RWPE2 (cell line): ENCODE results near the gene HVCN1.
A peak's percentile ranks its signal among the peaks of the same experiment; 100 is the strongest.
"Not testable (repeated sequence)": the region's sequence is repeated elsewhere in the genome, so short reads cannot be mapped to it uniquely, and the experiment has no call there.

Experiments used
- ATAC-seq: fragments of 200-7000 bp; cut with Tn5 transposase; 3 replicates; pipeline ENCODE4 v1.9.1; 2021; ENCODE audit warnings: low read depth
- DNase-seq: peaks from one replicate; pipeline ENCODE4 v3.0.0-alpha.2; 2020; ENCODE audit warnings: low spot score
- H3K27ac ChIP-seq: fragments of 450-650 bp; 2 replicates; pipeline ENCODE4 v1.5.1; 2017; ENCODE audit warnings: mild to moderate bottlenecking; ENCODE audit not compliant: poor library complexity, severe bottlenecking
- H3K27me3 ChIP-seq: fragments of 250-450 bp; sonication (Bioruptor Pico); 2 replicates; pipeline ENCODE4 v1.5.1; 2021; ENCODE audit warnings: mild to moderate bottlenecking, moderate library complexity; ENCODE audit not compliant: insufficient read depth, poor library complexity, severe bottlenecking
- H3K36me3 ChIP-seq: fragments of 250-450 bp; sonication (Bioruptor Pico); 2 replicates; pipeline ENCODE4 v1.5.1; 2020; ENCODE audit warnings: low read depth, mild to moderate bottlenecking, moderate library complexity
- H3K4me1 ChIP-seq: fragments of 250-450 bp; sonication (Bioruptor Pico); 2 replicates; pipeline ENCODE4 v1.5.1; 2021; ENCODE audit warnings: mild to moderate bottlenecking, moderate library complexity; ENCODE audit not compliant: insufficient read depth, poor library complexity, severe bottlenecking
- H3K4me3 ChIP-seq: fragments of 250-450 bp; sonication (Bioruptor Pico); 2 replicates; pipeline ENCODE4 v1.5.1; 2021; ENCODE audit warnings: mild to moderate bottlenecking, moderate library complexity; ENCODE audit not compliant: severe bottlenecking
- H3K9me3 ChIP-seq: fragments of 250-450 bp; sonication (Bioruptor Pico); 2 replicates; pipeline ENCODE4 v1.5.1; 2021; ENCODE audit warnings: mild to moderate bottlenecking, moderate library complexity; ENCODE audit not compliant: severe bottlenecking
- CTCF ChIP-seq: fragments of 450-650 bp; IDR thresholded peaks from one replicate; pipeline ENCODE4 v1.5.1; 2017; ENCODE audit warnings: mild to moderate bottlenecking, moderate library complexity; ENCODE audit not compliant: poor library complexity, severe bottlenecking

The HVCN1 gene

GRCh38 chr12:110613771-110614684, 74.9 kb downstream of the HVCN1 start, which contains the start of gene TCTN1:
TSS of gene TCTN1 (plus strand) at chr12:110614129. CDS start at chr12:110614183, 54 bp downstream.
- H3K27ac ChIP-seq: no peak within 1 kb of the TSS
- no peaks in the 10 kb centered on the region for H3K36me3 ChIP-seq
- H3K27me3 ChIP-seq: no peaks in the 10 kb centered on the region
- DNase-seq: peak; percentile 94
- peak; percentile 8 for TF ChIP-seq CTCF
- H3K4me3 ChIP-seq: peak within 1 kb of the TSS; percentile 48
- H3K4me1 ChIP-seq: peaks cover 6% of the 10 kb centered on the region
- ATAC-seq: peak; percentile 99
- no peaks in the 10 kb centered on the region for H3K9me3 ChIP-seq

DNA sequence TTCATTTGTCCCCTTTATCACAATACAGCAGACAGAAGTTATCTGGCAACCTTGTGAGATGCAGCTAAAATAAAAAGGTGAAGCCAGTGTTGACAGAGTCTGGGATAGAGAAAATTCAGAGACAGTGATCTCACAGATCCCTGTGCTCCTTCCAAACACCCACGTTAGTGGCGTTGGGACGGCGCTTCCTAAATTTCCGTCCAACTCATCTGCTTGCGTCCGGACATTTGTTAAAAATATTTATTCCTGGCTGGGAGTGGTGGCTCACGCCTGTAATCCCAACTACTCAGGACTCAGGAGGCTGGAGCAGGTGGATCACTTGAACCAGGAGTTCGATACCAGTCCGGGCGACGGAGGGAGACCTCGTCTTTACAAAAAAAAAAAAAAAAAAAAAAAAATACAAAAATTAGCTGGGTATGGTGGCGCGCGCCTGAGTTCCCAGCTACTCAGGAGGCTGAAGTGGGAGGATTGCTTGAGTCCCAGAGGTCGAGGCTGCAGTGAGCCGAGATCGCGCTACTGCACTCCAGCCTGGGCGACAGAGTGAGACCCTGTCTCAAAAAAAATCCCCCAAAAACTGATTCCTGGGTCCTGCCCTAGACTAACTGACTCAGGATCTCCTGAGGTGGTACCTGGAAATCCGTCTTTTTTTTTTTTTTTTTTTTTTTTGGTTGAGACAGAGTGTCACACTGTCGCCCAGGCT, 75.7 kb downstream of the HVCN1 start:
- peak overlapping the region; percentile 48 for H3K4me3 ChIP-seq
- ATAC-seq (no peak), DNase-seq (no peak)
- H3K4me1 ChIP-seq: peaks cover 6% of the 10 kb centered on the region
- no peak for TF ChIP-seq CTCF
- H3K27me3 ChIP-seq: no peaks in the 10 kb centered on the region
- no peaks in the 10 kb centered on the region for H3K9me3 ChIP-seq
- no peaks in the 10 kb centered on the region for H3K36me3 ChIP-seq
- no peak overlapping the region for H3K27ac ChIP-seq

DNA sequence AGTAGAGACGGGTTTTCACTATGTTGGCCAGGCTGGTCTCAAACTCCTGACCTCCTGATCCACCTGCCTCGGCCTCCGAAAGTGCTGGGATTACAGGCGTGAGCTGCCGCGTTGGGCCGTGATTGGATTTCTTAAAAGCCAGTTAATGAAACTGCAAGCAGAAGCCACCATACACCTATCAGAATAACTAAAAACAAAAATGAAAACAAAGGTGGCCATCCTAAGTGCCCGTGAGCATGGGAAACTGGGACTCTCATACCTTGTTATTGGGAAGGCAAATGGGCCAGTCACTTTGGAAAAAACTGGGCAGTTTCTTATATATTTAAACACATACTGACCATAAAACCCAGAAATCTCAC, 82.7 kb downstream of the HVCN1 start:
- no peak overlapping the region for H3K27ac ChIP-seq

GRCh38 chr12:110602085-110602814, 86.7 kb downstream of the HVCN1 start:
- peak; percentile 53; the same call in 1 of the 3 replicates for ATAC-seq

More for the DNA sequence above, 82.7 kb downstream of the HVCN1 start:
- Histone ChIP-seq H3K4me3 (no peak overlapping the region), H3K36me3 (no peaks in the 10 kb centered on the region), H3K4me1 (no peaks in the 10 kb centered on the region), H3K9me3 (no peaks in the 10 kb centered on the region), H3K27me3 (no peaks in the 10 kb centered on the region)
- TF ChIP-seq CTCF: no peak
- DNase-seq: no peak
- no peak for ATAC-seq

More at GRCh38 chr12:110602085-110602814, 86.7 kb downstream of the HVCN1 start:
- not testable (repeated sequence) for H3K9me3 ChIP-seq, H3K4me3 ChIP-seq, H3K36me3 ChIP-seq, H3K4me1 ChIP-seq, DNase-seq, H3K27ac ChIP-seq, H3K27me3 ChIP-seq
- peak; percentile 78 for TF ChIP-seq CTCF
